PFSK-1 (cell line): Measurements from ENCODE around the gene ABCF1.

Source experiments
- FOXP2 ChIP-seq: optimal IDR thresholded peaks from 2 replicates; pipeline ENCODE3; 2011; ENCODE audit warnings: borderline replicate concordance, control low read depth, inconsistent platforms; ENCODE audit not compliant: insufficient read depth; ENCODE audit errors: extremely low read length, extremely low read depth
- POLR2AphosphoS5 ChIP-seq: IDR thresholded peaks from 2 replicates; pipeline ENCODE4 v1.6.1; 2012; ENCODE audit warnings: low read depth, mild to moderate bottlenecking, control low read depth, low read length, moderate library complexity
- SIN3A ChIP-seq: IDR thresholded peaks from 2 replicates; pipeline ENCODE4 v1.6.1; 2012; ENCODE audit warnings: mild to moderate bottlenecking, low read length, moderate library complexity, borderline replicate concordance; ENCODE audit not compliant: insufficient read depth
- TAF1 ChIP-seq: IDR thresholded peaks from 2 replicates; pipeline ENCODE4 v1.6.1; 2012; ENCODE audit warnings: low read length, control low read depth, borderline replicate concordance; ENCODE audit not compliant: insufficient read depth
- TF ChIP-seq, protein P1 (sequence below), 2 experiments: IDR thresholded peaks; 2 replicates each; pipeline versions ENCODE4 v1.6.1 to v1.8.0; 2011 to 2012; ENCODE audit warnings: low read depth in 2 of 2, low read length in 2 of 2, control low read depth in 1 of 2, inconsistent platforms in 1 of 2, mild to moderate bottlenecking in 1 of 2, moderate library complexity in 1 of 2; ENCODE audit not compliant: insufficient read depth in 1 of 2

ABCF1 gene

DNA sequence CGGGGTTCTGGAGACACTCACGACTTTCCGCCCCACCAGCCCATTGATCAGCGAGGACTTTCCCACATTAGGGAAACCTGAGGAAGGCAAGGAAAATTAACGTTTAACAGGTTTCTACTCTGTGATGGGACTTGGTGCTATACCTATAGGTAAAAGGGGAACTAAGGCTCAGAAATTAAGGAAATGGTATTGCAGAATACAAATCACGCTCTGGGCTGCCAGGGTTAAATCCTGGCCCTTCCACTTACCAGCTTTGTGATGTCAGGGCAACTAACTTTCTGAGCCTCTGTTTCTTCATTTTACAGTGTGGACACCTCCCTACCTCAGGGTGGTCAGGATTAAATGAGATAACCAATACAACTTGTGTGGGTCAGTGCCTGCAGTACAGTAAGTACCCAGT, 23.8 kb upstream of the ABCF1 start:
- no peak for TF ChIP-seq TAF1
- no peak for TF ChIP-seq FOXP2
- no peak for TF ChIP-seq SIN3A
- TF ChIP-seq POLR2AphosphoS5: no peak
- TF ChIP-seq, protein P1, sequence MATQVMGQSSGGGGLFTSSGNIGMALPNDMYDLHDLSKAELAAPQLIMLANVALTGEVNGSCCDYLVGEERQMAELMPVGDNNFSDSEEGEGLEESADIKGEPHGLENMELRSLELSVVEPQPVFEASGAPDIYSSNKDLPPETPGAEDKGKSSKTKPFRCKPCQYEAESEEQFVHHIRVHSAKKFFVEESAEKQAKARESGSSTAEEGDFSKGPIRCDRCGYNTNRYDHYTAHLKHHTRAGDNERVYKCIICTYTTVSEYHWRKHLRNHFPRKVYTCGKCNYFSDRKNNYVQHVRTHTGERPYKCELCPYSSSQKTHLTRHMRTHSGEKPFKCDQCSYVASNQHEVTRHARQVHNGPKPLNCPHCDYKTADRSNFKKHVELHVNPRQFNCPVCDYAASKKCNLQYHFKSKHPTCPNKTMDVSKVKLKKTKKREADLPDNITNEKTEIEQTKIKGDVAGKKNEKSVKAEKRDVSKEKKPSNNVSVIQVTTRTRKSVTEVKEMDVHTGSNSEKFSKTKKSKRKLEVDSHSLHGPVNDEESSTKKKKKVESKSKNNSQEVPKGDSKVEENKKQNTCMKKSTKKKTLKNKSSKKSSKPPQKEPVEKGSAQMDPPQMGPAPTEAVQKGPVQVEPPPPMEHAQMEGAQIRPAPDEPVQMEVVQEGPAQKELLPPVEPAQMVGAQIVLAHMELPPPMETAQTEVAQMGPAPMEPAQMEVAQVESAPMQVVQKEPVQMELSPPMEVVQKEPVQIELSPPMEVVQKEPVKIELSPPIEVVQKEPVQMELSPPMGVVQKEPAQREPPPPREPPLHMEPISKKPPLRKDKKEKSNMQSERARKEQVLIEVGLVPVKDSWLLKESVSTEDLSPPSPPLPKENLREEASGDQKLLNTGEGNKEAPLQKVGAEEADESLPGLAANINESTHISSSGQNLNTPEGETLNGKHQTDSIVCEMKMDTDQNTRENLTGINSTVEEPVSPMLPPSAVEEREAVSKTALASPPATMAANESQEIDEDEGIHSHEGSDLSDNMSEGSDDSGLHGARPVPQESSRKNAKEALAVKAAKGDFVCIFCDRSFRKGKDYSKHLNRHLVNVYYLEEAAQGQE (IDR thresholded peaks at IDR 0.05; ENCODE audit: insufficient read depth in 1 of 2, low read depth in 2 of 2, low read length in 2 of 2): no peak

DNA sequence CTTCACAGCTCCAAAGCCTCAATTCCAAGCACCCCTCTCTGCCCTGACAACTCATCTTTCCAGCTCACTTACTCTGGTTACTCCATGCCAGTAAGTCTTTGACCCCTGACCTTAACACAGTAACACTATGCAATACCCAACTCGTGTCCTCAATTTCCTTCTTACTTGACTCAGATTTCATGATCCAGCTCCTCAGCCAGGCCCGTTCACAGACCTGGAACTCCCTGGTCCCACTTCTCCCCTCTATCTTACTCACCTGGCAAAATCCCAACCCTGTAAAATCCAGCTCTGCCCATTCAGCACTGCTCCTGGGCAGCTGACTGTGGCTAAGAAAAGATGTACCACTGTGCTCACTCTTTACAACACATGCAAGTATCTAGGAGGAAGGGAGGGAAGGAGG, 22.9 kb upstream of the ABCF1 start:
- TF ChIP-seq POLR2AphosphoS5 (no peak), FOXP2 (no peak), SIN3A (no peak), TAF1 (no peak)
- TF ChIP-seq, protein P1 (IDR thresholded peaks at IDR 0.05; ENCODE audit: insufficient read depth in 1 of 2, low read depth in 2 of 2, low read length in 2 of 2): no peak

DNA sequence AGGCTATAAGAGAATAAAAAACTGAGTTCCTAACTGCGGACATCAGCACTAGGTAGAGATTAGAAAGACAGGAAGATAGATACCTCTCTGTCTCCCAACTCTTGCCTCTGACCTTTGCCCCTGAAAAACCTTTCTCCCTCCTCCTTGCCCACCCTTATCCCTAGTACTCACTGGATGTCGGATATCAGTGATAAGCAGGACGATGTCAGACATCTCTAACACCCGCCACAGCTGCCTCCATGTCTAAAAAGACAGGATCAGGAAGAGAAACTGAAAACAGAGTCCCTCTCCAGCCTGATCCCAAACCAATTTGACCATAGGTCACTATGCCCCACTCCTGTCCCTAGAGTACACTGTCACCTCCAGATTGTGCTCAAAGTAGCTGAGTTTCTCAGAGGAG, 16.8 kb upstream of the ABCF1 start:
- TF ChIP-seq, protein P1 (IDR thresholded peaks at IDR 0.05; ENCODE audit: insufficient read depth in 1 of 2, low read depth in 2 of 2, low read length in 2 of 2): no peak
- no peak for TF ChIP-seq FOXP2
- no peak for TF ChIP-seq TAF1
- TF ChIP-seq SIN3A: no peak
- TF ChIP-seq POLR2AphosphoS5: no peak

DNA sequence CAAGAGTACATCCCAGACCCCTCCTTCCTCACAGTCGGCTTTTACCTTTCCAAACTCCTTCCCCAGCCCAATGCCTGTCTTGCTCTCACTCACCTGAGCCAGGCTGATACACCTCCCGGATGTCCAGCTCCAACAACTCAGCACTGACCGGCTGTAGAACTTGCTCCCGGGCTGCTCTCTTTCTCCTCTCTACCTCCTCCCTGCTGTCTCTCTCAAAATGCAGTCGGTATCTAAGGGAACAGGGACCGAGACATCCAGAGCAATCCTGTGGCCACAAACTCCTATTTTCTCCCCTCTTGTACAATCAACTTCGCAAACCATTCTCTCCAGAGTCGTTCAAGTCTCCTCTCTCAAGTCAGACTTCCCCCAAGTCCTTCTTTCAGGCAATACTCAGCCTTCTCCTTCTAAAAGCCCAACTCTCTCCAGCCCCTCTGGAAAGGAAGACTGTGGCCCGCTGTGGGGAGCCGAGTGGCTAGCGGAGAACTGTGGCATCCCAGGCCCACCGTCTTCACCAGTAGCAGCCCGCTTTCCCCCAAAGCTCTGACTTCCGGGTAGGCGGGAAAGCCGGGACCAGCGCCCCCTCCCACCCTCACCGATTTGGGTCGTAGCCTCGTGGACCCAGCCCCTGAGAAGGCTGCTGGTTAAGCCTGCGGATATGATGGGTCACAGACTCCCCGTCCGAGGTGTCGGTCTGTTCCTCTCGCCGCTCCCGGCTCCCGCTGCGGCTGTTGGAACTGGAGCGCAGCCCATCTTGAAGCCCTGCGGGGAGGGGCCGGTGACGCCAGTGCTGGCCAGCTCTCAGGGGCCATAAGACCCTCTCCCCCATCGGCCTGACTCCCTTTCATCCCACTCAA, 16.1 kb upstream of the ABCF1 start:
- TF ChIP-seq SIN3A: no peak
- no peak for TF ChIP-seq TAF1
- TF ChIP-seq, protein P1 (IDR thresholded peaks at IDR 0.05; ENCODE audit: insufficient read depth in 1 of 2, low read depth in 2 of 2, low read length in 2 of 2): no peak
- TF ChIP-seq POLR2AphosphoS5: no peak
- TF ChIP-seq FOXP2: no peak
